OCI-LY1 (cell line): Measurements from ENCODE around the gene DPM2.

Experiments used
- H2AFZ ChIP-seq: fragments of 200-600 bp; sonication (generic), shearing (Covaris generic); 2 replicates; pipeline ENCODE4 v1.6.0; 2014; ENCODE audit warnings: antibody characterized with exemption, mild to moderate bottlenecking, low read length
- H3F3A ChIP-seq: fragments of 200-600 bp; sonication (generic), shearing (Covaris generic); 2 replicates; pipeline ENCODE4 v1.6.0; 2014; ENCODE audit warnings: mild to moderate bottlenecking, antibody characterized with exemption, low read length, moderate library complexity; ENCODE audit not compliant: insufficient read depth
- H3K27ac ChIP-seq: fragments of 200-600 bp; sonication (generic); 2 replicates; pipeline ENCODE4 v1.5.1; 2014; ENCODE audit warnings: low read length, mixed run types, mild to moderate bottlenecking, low read depth; ENCODE audit not compliant: poor library complexity, severe bottlenecking
- H3K27me3 ChIP-seq: fragments of 200-600 bp; sonication (generic); 2 replicates; pipeline ENCODE4 v1.6.0; 2014; ENCODE audit warnings: antibody characterized with exemption, mild to moderate bottlenecking, low read length, moderate library complexity; ENCODE audit not compliant: insufficient read depth
- H3K36me3 ChIP-seq: fragments of 200-600 bp; sonication (generic); 2 replicates; pipeline ENCODE4 v1.6.1; 2014; ENCODE audit warnings: mild to moderate bottlenecking, antibody characterized with exemption, low read length, moderate library complexity, mixed read lengths; ENCODE audit not compliant: insufficient read depth
- H3K4me1 ChIP-seq: fragments of 200-600 bp; sonication (generic); 2 replicates; pipeline ENCODE4 v1.5.1; 2014; ENCODE audit warnings: mild to moderate bottlenecking, low read length, moderate library complexity; ENCODE audit not compliant: insufficient read depth, severe bottlenecking
- H3K4me2 ChIP-seq: fragments of 200-600 bp; sonication (generic), shearing (Covaris generic); 2 replicates; pipeline ENCODE4 v1.6.1; 2014; ENCODE audit warnings: low read length
- H3K4me3 ChIP-seq: fragments of 200-600 bp; sonication (generic); 2 replicates; pipeline ENCODE4 v1.5.1; 2014; ENCODE audit warnings: low read length, low read depth, mild to moderate bottlenecking, mixed read lengths; ENCODE audit not compliant: poor library complexity, severe bottlenecking
- H3K79me2 ChIP-seq: fragments of 200-600 bp; shearing (Covaris generic); 2 replicates; pipeline ENCODE4 v1.6.1; 2016; ENCODE audit warnings: mixed run types, low read length, mixed read lengths; ENCODE audit not compliant: insufficient read depth
- H3K9ac ChIP-seq: fragments of 200-600 bp; sonication (generic), shearing (Covaris generic); 2 replicates; pipeline ENCODE4 v1.6.1; 2014; ENCODE audit warnings: mild to moderate bottlenecking, low read length, mixed read lengths
- H3K9me2 ChIP-seq: fragments of 200-600 bp; sonication (generic), shearing (Covaris generic); 2 replicates; pipeline ENCODE4 v1.6.1; 2014; ENCODE audit warnings: low read depth, mild to moderate bottlenecking, low read length, mixed read lengths
- H3K9me3 ChIP-seq: fragments of 200-600 bp; shearing (Covaris generic); 2 replicates; pipeline ENCODE4 v1.6.1; 2014; ENCODE audit warnings: low read length, mixed read lengths
- H4K20me1 ChIP-seq: fragments of 200-600 bp; sonication (generic), shearing (Covaris generic); 2 replicates; pipeline ENCODE4 v1.6.0; 2016; ENCODE audit warnings: mild to moderate bottlenecking, low read length; ENCODE audit not compliant: insufficient read depth
- CTCF ChIP-seq: fragments of 200-600 bp; sonication (generic), shearing (Covaris generic); IDR thresholded peaks from 2 replicates; pipeline ENCODE4 v1.5.1; 2017; ENCODE audit warnings: mild to moderate bottlenecking, antibody characterized with exemption, low read length, moderate library complexity, mixed read lengths
- EZH2 ChIP-seq: fragments of 200-600 bp; sonication (generic), shearing (Covaris generic); IDR thresholded peaks from 2 replicates; pipeline ENCODE4 v1.8.0; 2017; ENCODE audit warnings: borderline replicate concordance, mixed run types, mild to moderate bottlenecking, antibody characterized with exemption, low read length, moderate library complexity, mixed read lengths

The DPM2 gene

DNA sequence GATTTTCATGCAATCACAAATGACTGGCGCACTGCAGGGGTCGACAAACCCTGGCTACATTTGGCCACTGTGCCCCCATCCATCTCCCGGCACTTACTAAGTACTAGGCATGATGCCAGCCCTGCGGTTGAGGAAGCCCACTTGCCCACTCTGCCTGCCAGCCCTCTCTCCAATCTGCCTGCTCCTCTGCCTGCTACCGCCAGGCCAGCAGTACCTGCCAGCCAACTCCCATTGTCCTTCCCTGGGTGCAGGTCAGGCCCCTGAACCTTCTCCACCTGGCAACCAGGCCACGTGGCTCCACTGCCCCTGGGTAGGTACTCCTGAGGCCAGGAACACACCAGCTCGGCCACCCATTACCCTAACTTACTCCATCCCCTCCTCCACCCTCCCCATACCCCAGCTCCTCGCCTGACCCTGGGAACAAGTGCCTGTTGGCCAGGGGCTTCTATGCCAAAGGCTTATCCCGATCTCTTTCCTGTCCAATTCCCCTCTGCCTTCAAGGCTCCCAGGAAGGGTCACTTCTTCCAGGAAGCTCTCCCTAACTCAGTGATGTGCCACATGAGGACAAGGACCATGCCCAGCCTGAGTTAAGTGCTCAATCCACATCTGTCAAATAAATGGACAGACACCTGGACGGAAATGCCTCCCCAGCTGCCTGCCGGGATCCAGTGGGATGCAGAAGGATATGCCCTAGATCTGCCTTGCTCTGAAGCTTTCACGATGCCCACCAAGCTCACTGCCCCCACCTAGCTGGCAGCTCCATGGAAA lies 36.5 kb upstream of the DPM2 start:
- Histone ChIP-seq H3K4me3 (peak overlapping the region; percentile 83), H3K27ac (peak overlapping the region; percentile 90), H3K4me1 (peaks cover 98% of the 10 kb centered on the region), H3K27me3 (no peaks in the 10 kb centered on the region), H4K20me1 (no peaks in the 10 kb centered on the region), H3K36me3 (peaks cover 32% of the 10 kb centered on the region), H2AFZ (no peak overlapping the region), H3F3A (no peaks in the 10 kb centered on the region), H3K9me3 (no peaks in the 10 kb centered on the region), H3K4me2 (peak overlapping the region; percentile 90), H3K79me2 (peaks cover 65% of the 10 kb centered on the region), H3K9ac (peak overlapping the region; percentile 91; the same call in 1 of the 2 replicates), H3K9me2 (no peaks in the 10 kb centered on the region)
- no peak for TF ChIP-seq EZH2
- no peak for TF ChIP-seq CTCF

- Histone ChIP-seq H3K9ac (peak overlapping the region; percentile 91; the same call in 1 of the 2 replicates), H3K79me2 (peaks cover 65% of the 10 kb centered on the region), H4K20me1 (no peaks in the 10 kb centered on the region), H3K27me3 (no peaks in the 10 kb centered on the region), H3K27ac (peak overlapping the region; percentile 90), H3K4me2 (peak overlapping the region; percentile 90), H3K36me3 (peaks cover 24% of the 10 kb centered on the region), H3F3A (no peaks in the 10 kb centered on the region), H3K9me3 (no peaks in the 10 kb centered on the region), H3K4me3 (peak overlapping the region; percentile 83), H3K9me2 (no peaks in the 10 kb centered on the region), H3K4me1 (peaks cover 100% of the 10 kb centered on the region), H2AFZ (no peak overlapping the region)
- no peak for TF ChIP-seq EZH2
- no peak for TF ChIP-seq CTCF
These were observed 35.7 kb upstream of the DPM2 start for GRCh38 chr9:127973169-127974000.

- no peak for TF ChIP-seq EZH2
- no peak for TF ChIP-seq CTCF
- Histone ChIP-seq H3K79me2 (peaks cover 65% of the 10 kb centered on the region), H3K4me1 (peaks cover 100% of the 10 kb centered on the region), H2AFZ (no peak overlapping the region), H3K4me2 (peak overlapping the region; percentile 90), H3K36me3 (peaks cover 16% of the 10 kb centered on the region), H3K9me3 (no peaks in the 10 kb centered on the region), H3K4me3 (peak overlapping the region; percentile 83), H3F3A (no peaks in the 10 kb centered on the region), H3K9ac (peak overlapping the region; percentile 44; the same call in 1 of the 2 replicates), H3K27me3 (no peaks in the 10 kb centered on the region), H4K20me1 (no peaks in the 10 kb centered on the region), H3K9me2 (no peaks in the 10 kb centered on the region), H3K27ac (peak overlapping the region; percentile 90)
These were observed 34.7 kb upstream of the DPM2 start for GRCh38 chr9:127972236-127972871.
